ENCODE measurements around the gene CALY. TPM values are rescaled to one million over a fixed set of nuclear protein-coding genes. Genes with fewer than 3 reads are reported as not detected.

CALY gene
- polyA plus RNA-seq, 1 of the 3 experiments (the other 2 are of a cell fraction), result 3.3 TPM

- Histone ChIP-seq H3K9me2 (no peaks in the 10 kb centered on the region), H3K79me2 (ENCODE audit: insufficient read depth) (no peaks in the 10 kb centered on the region), H3F3A (replicated peaks; ENCODE audit: insufficient read depth) (no peaks in the 10 kb centered on the region), H3K4me2 (peak overlapping the region; percentile 76), H2AFZ (ENCODE audit: low read depth) (peak overlapping the region; percentile 63; the same call in 1 of the 2 replicates), H3K27ac (ENCODE audit: low read depth in 2 of 2, low read length in 1 of 2) (no peak overlapping the region; a peak in 1 of 4 replicates), H3K36me3 (replicated peaks in 1 of 2; ENCODE audit: control insufficient read depth in 1 of 2, insufficient read depth in 2 of 2, low read length in 1 of 2) (peaks cover under 1 to 3% of the 10 kb centered on the region in 2 experiments), H3K4me3 (ENCODE audit: low read depth in 2 of 2, low read length in 1 of 2) (peak overlapping the region; percentile 58 to 59), H4K20me1 (ENCODE audit: insufficient read depth) (no peaks in the 10 kb centered on the region), H3K27me3 (ENCODE audit: insufficient read depth) (no peaks in the 10 kb centered on the region), H3K9ac (peak overlapping the region; percentile 63), H3K4me1 (ENCODE audit: control insufficient read depth in 1 of 2, insufficient read depth in 2 of 2, low read depth in 1 of 2, low read length in 1 of 2) (peaks cover 0 to 36% of the 10 kb centered on the region in 2 experiments; a peak in 1 of 4 replicates), H3K9me3 (no peaks in the 10 kb centered on the region)
- ChIA-PET CTCF (interaction anchor here (1.2 to 9.1 kb wide), 2 partner anchors 20 to 28 kb away, joined by 3 to 73 read pairs; partner anchors contain the start of gene CALY), POLR2A (interaction anchor here (1.0 kb wide), 1 partner anchor 34 kb away, joined by 3 read pairs; no protein-coding TSS in a partner anchor)
- no peak for TF ChIP-seq FOSL2 (IDR thresholded peaks at IDR 0.05; ENCODE audit: borderline replicate concordance, low read depth)
- TF ChIP-seq SIN3A (IDR thresholded peaks at IDR 0.05; ENCODE audit: borderline replicate concordance, low read depth, low read length), result no peak
- no peak for TF ChIP-seq MEF2A (IDR thresholded peaks at IDR 0.05; ENCODE audit: borderline replicate concordance, low read depth)
- TF ChIP-seq GABPA (IDR thresholded peaks at IDR 0.05; ENCODE audit: low read depth), result no peak
- no peak for TF ChIP-seq RXRA (IDR thresholded peaks at IDR 0.05; ENCODE audit: borderline replicate concordance, low read depth)
- no peak for TF ChIP-seq SMC3 (IDR thresholded peaks at IDR 0.05; ENCODE audit: low read depth, low read length)
- TF ChIP-seq NFIC (IDR thresholded peaks at IDR 0.05; ENCODE audit: borderline replicate concordance), result no peak
- no peak for TF ChIP-seq NRF1 (IDR thresholded peaks at IDR 0.05; ENCODE audit: low read depth, low read length)
- TF ChIP-seq ZBTB33 (IDR thresholded peaks at IDR 0.05; ENCODE audit: borderline replicate concordance, low read depth), result no peak
- TF ChIP-seq EP300 (IDR thresholded peaks at IDR 0.05; ENCODE audit: borderline replicate concordance in 1 of 2, low read depth in 1 of 2, low read length in 1 of 2), result no peak
- DNase-seq, result no peak
- 63% methylated on average over 14 of the region's 27 CpGs for WGBS (ENCODE audit: low lambda C conversion rate)
Measured at GRCh38 chr10:133356549-133357284, 20.0 kb upstream of the CALY start.

- POLR2A ChIA-PET, result no interaction called here
Measured at GRCh38 chr10:133355991-133356390, 19.3 kb upstream of the CALY start.

More at GRCh38 chr10:133355991-133356390, 19.3 kb upstream of the CALY start:
- H2AFZ ChIP-seq (ENCODE audit: low read depth), result no peak overlapping the region
- H3K27me3 ChIP-seq (ENCODE audit: insufficient read depth), result no peaks in the 10 kb centered on the region
- H3K4me3 ChIP-seq (ENCODE audit: low read depth in 2 of 2, low read length in 1 of 2), result no peak overlapping the region
- CTCF ChIA-PET, result interaction anchor here (0.9 to 9.1 kb wide), 2 partner anchors 9 to 27 kb away, joined by 4 to 73 read pairs; partner anchors contain the start of gene PRAP1
- H3K4me2 ChIP-seq, result no peak overlapping the region
- no peak for DNase-seq
- H3F3A ChIP-seq (replicated peaks; ENCODE audit: insufficient read depth), result no peaks in the 10 kb centered on the region
- H3K9me2 ChIP-seq, result no peaks in the 10 kb centered on the region
- H3K27ac ChIP-seq (ENCODE audit: low read depth in 2 of 2, low read length in 1 of 2), result no peak overlapping the region
- TF ChIP-seq RCOR1 (IDR thresholded peaks at IDR 0.05; ENCODE audit: low read length) (no peak), MXI1 (IDR thresholded peaks at IDR 0.05; ENCODE audit: low read depth, low read length) (no peak), YY1 (IDR thresholded peaks at IDR 0.05; ENCODE audit: low read depth) (no peak), CHD2 (IDR thresholded peaks at IDR 0.05; ENCODE audit: low read length, partially characterized antibody) (no peak), GABPA (IDR thresholded peaks at IDR 0.05; ENCODE audit: low read depth) (no peak)
- no peaks in the 10 kb centered on the region for H3K9me3 ChIP-seq
- 100% methylated on average over 1 of the region's 3 CpGs for WGBS (ENCODE audit: low lambda C conversion rate)
- H3K9ac ChIP-seq, result no peak overlapping the region
- peaks cover 0 to 3% of the 10 kb centered on the region in 2 experiments for H3K36me3 ChIP-seq (replicated peaks in 1 of 2; ENCODE audit: control insufficient read depth in 1 of 2, insufficient read depth in 2 of 2, low read length in 1 of 2)
- H4K20me1 ChIP-seq (ENCODE audit: insufficient read depth), result no peaks in the 10 kb centered on the region
- no peaks in the 10 kb centered on the region for H3K79me2 ChIP-seq (ENCODE audit: insufficient read depth)
- H3K4me1 ChIP-seq (ENCODE audit: control insufficient read depth in 1 of 2, insufficient read depth in 2 of 2, low read depth in 1 of 2, low read length in 1 of 2), result peaks cover 0 to 36% of the 10 kb centered on the region in 2 experiments; a peak in 1 of 4 replicates

Data from SK-N-SH (cell line).